Stomach (tissue), 4 donors: ENCODE data around the gene SELL.
"Not testable (repeated sequence)": the region's sequence is repeated elsewhere in the genome, so short reads cannot be mapped to it uniquely, and the experiment has no call there.

Experiments
- EP300 ChIP-seq: sonication (generic); formaldehyde crosslinking; IDR thresholded peaks from one replicate; pipeline ENCODE4 v1.6.1; 2017; ENCODE audit warnings: antibody characterized with exemption
- POLR2A ChIP-seq, 4 donors: fragments of 450-650 bp; IDR thresholded peaks; one replicate each; pipeline ENCODE4 v1.6.1; 2016; ENCODE audit warnings: antibody characterized with exemption in 4 of 4, control low read depth in 2 of 4, mild to moderate bottlenecking in 1 of 4, moderate library complexity in 1 of 4
- POLR2AphosphoS5 ChIP-seq, 3 donors: sonication (generic); formaldehyde crosslinking; IDR thresholded peaks; one replicate each; pipeline ENCODE4 v1.6.1; 2016; ENCODE audit warnings: antibody characterized with exemption in 3 of 3

DNA sequence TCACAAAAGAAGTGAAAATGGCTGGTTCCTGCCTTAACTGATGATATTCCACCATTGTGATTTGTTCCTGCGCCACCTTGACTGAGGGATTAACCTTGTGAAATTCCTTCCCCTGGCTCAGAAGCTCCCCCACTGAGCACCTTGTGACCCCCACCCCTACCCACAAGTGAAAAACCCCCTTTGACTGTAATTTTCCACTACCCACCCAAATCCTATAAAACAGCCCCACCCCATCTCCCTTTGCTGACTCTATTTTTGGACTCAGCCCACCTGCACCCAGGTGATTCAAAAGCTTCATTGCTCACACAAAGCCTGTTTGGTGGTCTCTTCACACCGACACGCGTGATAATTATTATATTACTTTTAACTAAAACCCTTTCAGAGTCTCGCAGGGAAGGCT, 23.0 kb downstream of the SELL start:
- TF ChIP-seq POLR2A (IDR thresholded peaks at IDR 0.05); POLR2AphosphoS5 (IDR thresholded peaks at IDR 0.05); EP300: not testable (repeated sequence)
